ENCODE data around the gene FHL5. TPM values are rescaled to one million over a fixed set of nuclear protein-coding genes. Genes with fewer than 3 reads are reported as not detected.

The FHL5 gene
- not detected in 2 replicates for total RNA-seq (ENCODE audit: low replicate concordance)

GRCh38 chr6:96562886-96563285 is at the start of gene FHL5:
FHL5 (plus strand) TSS chr6:96563128; CDS start chr6:96603614, 40,486 bp downstream.

GRCh38 chr6:96521644-96522464 is 41.1 kb upstream of the FHL5 start, which contains the start of gene UFL1:
UFL1 (plus strand) TSS chr6:96521806; CDS start chr6:96521874, 68 bp downstream.

Other genes with a start within 250 kb of the FHL5 start
- gene UFL1, start 41.3 kb upstream of the FHL5 start, total RNA-seq (ENCODE audit: low replicate concordance) = 16.3 and 22.7 TPM in 2 replicates